Measurements from ENCODE around the gene NTHL1.
A peak's percentile ranks its signal among the peaks of the same experiment; 100 is the strongest.

The NTHL1 gene

DNA sequence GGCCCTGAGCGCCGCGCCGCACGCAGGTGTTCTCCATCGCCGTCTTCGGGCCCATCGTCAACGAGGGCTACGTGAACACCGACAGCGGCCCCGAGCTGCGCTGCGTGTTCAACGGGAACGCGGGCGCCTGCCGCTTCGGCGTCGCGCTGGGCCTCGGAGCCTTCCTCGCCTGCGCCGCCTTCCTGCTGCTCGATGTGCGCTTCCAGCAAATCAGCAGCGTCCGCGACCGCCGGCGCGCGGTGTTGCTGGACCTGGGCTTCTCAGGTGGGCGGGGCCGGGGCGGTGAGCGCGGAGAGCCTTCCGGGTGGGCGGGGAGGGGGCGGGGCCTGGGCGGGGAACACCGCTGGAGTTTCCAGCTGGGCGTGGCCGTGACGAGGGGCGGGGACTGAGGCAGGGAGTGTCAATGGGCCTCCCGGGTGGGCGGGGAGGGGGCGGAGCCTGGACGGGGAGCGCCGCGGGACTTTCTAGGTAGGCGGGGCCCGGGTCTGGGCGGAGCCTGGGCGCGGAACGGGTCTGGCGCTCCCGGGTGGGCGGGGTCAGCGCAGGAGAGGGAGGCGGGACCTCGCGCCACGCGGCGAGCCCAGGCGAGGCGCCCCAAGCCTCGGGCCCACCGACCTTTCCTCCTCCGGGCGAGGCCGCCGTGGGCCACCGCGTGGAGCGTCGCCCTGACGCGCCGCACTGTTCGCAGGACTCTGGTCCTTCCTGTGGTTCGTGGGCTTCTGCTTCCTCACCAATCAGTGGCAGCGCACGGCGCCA lies 55.5 kb downstream of the NTHL1 start:
- DNase-seq (ENCODE audit: low read depth in 2 of 2), result peak; percentile 97 to 98

GRCh38 chr16:1991588-1991947 lies 56.1 kb downstream of the NTHL1 start:
- no peak for DNase-seq (ENCODE audit: low read depth in 2 of 2)

- no peak for DNase-seq (ENCODE audit: low read depth in 2 of 2)
Observed at GRCh38 chr16:1991135-1991551, 56.5 kb downstream of the NTHL1 start.

GRCh38 chr16:1990351-1991134 lies 57.1 kb downstream of the NTHL1 start:
- DNase-seq (ENCODE audit: low read depth in 2 of 2), result no peak

- no peak for DNase-seq (ENCODE audit: low read depth in 2 of 2)
Observed at GRCh38 chr16:1990101-1990350, 57.6 kb downstream of the NTHL1 start.
